GM03348 (cell line): ENCODE measurements around the gene F7.
A peak's percentile ranks its signal among the peaks of the same experiment; 100 is the strongest.
"Not testable (repeated sequence)": the region's sequence is repeated elsewhere in the genome, so short reads cannot be mapped to it uniquely, and the experiment has no call there.

Experiments used
- DNase-seq: peaks from one replicate; pipeline ENCODE4 v3.0.0; 2012; ENCODE audit warnings: low spot score

The F7 gene

GRCh38 chr13:113102727-113103126 lies 2.9 kb upstream of the F7 start:
- no peak for DNase-seq

- no peak for DNase-seq
These were observed 1.9 kb upstream of the F7 start for GRCh38 chr13:113103646-113104045.

- DNase-seq = no peak
These were observed 396 bp downstream of the F7 start for GRCh38 chr13:113105921-113106452.

GRCh38 chr13:113106711-113107351 lies 1.2 kb downstream of the F7 start:
- no peak for DNase-seq

GRCh38 chr13:113108521-113108920 lies 2.9 kb downstream of the F7 start:
- not testable (repeated sequence) for DNase-seq

- no peak for DNase-seq
These were observed 3.8 kb downstream of the F7 start for GRCh38 chr13:113109151-113110047.

- no peak for DNase-seq
These were observed 4.7 kb downstream of the F7 start for GRCh38 chr13:113110048-113110851.

- DNase-seq = no peak
These were observed 5.3 kb downstream of the F7 start for GRCh38 chr13:113110852-113111315.

- not testable (repeated sequence) for DNase-seq
These were observed 6.2 kb downstream of the F7 start for GRCh38 chr13:113111821-113112220.

GRCh38 chr13:113112475-113112874 lies 6.9 kb downstream of the F7 start:
- DNase-seq = not testable (repeated sequence)

- no peak for DNase-seq
These were observed 7.6 kb downstream of the F7 start for GRCh38 chr13:113112893-113113845.

- DNase-seq = no peak
These were observed 8.3 kb downstream of the F7 start for GRCh38 chr13:113113846-113114271.

GRCh38 chr13:113114511-113115362 lies 9.1 kb downstream of the F7 start:
- no peak for DNase-seq

- no peak for DNase-seq
These were observed 10.0 kb downstream of the F7 start for GRCh38 chr13:113115363-113116205.

- no peak for DNase-seq
These were observed 10.7 kb downstream of the F7 start for GRCh38 chr13:113116206-113116800.

- DNase-seq = no peak
These were observed 11.3 kb downstream of the F7 start for GRCh38 chr13:113116871-113117271.

GRCh38 chr13:113117335-113117872 lies 11.8 kb downstream of the F7 start:
- DNase-seq = peak; percentile 54

GRCh38 chr13:113117911-113118260 lies 12.3 kb downstream of the F7 start:
- DNase-seq = no peak
